ENCODE data around the gene ANAPC15.
"Not testable (repeated sequence)": the region's sequence is repeated elsewhere in the genome, so short reads cannot be mapped to it uniquely, and the experiment has no call there.

The ANAPC15 gene

DNA sequence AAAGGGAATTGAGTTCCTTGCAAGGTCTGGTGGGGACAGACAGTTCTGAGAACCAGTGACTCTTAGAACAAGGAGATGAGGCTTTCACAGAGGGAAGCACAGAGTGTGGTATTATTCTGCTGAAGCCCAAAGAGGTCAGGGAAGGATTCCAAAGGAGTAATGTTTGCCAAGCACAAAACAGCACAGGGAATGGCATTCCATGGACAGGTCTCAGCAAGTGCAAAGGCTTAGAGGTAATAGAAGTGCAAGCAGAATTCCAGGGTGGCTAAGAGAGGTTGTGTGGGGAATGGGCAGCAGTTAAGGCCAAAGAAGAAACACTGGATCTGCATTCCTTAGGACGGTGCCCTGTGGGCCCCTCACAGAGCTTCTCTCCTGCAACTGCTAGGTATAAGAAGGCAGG, 29.6 kb upstream of the ANAPC15 start:
- not testable (repeated sequence) for H3K4me1 ChIP-seq (ENCODE audit: control insufficient read depth, insufficient read depth, low read length); H3K27ac ChIP-seq (ENCODE audit: insufficient read depth, low read depth, low read length, poor library complexity, severe bottlenecking); H3K36me3 ChIP-seq (ENCODE audit: control insufficient read depth, insufficient read depth, low read length); H3K27me3 ChIP-seq (ENCODE audit: control insufficient read depth, insufficient read depth, low read length, poor library complexity, severe bottlenecking); H3K4me3 ChIP-seq (ENCODE audit: insufficient read depth, low read depth, low read length); H3K9me3 ChIP-seq (ENCODE audit: control insufficient read depth, low read length)
- WGBS, 2 experiments, result 70% methylated on average over 1 of the region's 1 CpG

DNA sequence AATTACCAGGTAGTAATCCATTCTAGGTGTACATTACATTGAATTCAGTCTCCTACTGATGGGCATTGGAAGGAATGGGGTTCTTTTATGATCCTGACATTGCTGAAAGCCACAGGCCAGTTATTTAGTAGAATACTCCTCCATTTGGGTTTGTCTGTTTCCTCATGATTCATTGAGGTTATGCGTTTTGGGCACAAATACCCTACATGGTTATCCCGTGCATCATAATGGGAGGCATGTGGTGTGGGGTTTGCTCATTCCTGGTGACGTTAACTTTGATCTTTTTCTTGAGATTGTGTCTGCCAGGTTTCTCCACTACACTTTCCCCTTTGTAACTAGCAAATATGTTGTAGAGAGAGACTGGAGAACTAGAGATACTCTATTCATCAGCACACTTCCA, 28.6 kb upstream of the ANAPC15 start:
- Histone ChIP-seq H3K27ac (ENCODE audit: insufficient read depth, low read depth, low read length, poor library complexity, severe bottlenecking) (no peak overlapping the region), H3K27me3 (ENCODE audit: control insufficient read depth, insufficient read depth, low read length, poor library complexity, severe bottlenecking) (no peaks in the 10 kb centered on the region), H3K4me3 (ENCODE audit: insufficient read depth, low read depth, low read length) (no peak overlapping the region), H3K4me1 (ENCODE audit: control insufficient read depth, insufficient read depth, low read length) (no peaks in the 10 kb centered on the region), H3K36me3 (ENCODE audit: control insufficient read depth, insufficient read depth, low read length) (no peaks in the 10 kb centered on the region), H3K9me3 (ENCODE audit: control insufficient read depth, low read length) (no peaks in the 10 kb centered on the region)
- WGBS, 2 experiments, result 54 to 73% methylated on average over 2 to 3 of the region's 3 CpGs

DNA sequence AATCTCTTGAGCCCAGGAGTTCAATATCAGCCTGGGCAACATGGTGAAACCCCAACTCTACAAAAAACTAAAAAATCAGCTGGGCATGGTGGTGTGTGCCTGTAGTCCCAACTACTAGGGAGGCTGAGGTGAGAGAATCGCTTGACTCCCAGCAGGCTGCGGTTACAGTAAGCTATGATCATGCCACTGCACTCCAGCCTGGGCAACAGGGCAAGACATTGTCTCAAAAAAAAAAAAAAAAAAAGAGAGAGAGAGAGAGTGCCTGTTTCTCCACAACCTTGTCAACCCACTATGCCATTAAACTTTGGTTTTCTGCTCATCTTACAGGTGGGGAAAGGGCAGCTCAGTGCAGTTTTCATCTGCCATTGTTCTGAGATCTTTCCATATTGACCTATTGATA, 28.2 kb upstream of the ANAPC15 start:
- Histone ChIP-seq H3K9me3 (ENCODE audit: control insufficient read depth, low read length) (no peaks in the 10 kb centered on the region), H3K36me3 (ENCODE audit: control insufficient read depth, insufficient read depth, low read length) (no peaks in the 10 kb centered on the region), H3K4me3 (ENCODE audit: insufficient read depth, low read depth, low read length) (no peak overlapping the region), H3K27me3 (ENCODE audit: control insufficient read depth, insufficient read depth, low read length, poor library complexity, severe bottlenecking) (no peaks in the 10 kb centered on the region), H3K27ac (ENCODE audit: insufficient read depth, low read depth, low read length, poor library complexity, severe bottlenecking) (no peak overlapping the region), H3K4me1 (ENCODE audit: control insufficient read depth, insufficient read depth, low read length) (no peaks in the 10 kb centered on the region)
- 93 to 94% methylated on average over 2 of the region's 2 CpGs for WGBS, 2 experiments

DNA sequence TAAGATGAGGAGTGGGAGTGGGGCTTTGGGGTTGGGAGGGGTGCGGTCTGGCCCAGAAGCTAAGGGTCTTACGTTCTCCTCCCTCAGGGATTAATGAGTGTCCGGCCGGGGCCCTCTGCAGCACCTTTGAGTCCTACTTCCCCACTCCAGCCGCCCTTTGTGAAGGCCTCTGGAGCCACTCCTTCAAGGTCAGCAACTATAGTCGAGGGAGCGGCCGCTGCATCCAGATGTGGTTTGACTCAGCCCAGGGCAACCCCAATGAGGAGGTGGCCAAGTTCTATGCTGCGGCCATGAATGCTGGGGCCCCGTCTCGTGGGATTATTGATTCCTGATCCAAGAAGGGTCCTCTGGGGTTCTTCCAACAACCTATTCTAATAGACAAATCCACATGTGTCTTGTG, 27.0 kb upstream of the ANAPC15 start:
- Histone ChIP-seq H3K27me3 (ENCODE audit: control insufficient read depth, insufficient read depth, low read length, poor library complexity, severe bottlenecking) (no peaks in the 10 kb centered on the region), H3K4me1 (ENCODE audit: control insufficient read depth, insufficient read depth, low read length) (no peaks in the 10 kb centered on the region), H3K27ac (ENCODE audit: insufficient read depth, low read depth, low read length, poor library complexity, severe bottlenecking) (no peak overlapping the region), H3K36me3 (ENCODE audit: control insufficient read depth, insufficient read depth, low read length) (no peaks in the 10 kb centered on the region), H3K9me3 (ENCODE audit: control insufficient read depth, low read length) (no peaks in the 10 kb centered on the region), H3K4me3 (ENCODE audit: insufficient read depth, low read depth, low read length) (no peak overlapping the region)
- WGBS, 2 experiments, result 93 to 97% methylated on average over 11 of the region's 11 CpGs

DNA sequence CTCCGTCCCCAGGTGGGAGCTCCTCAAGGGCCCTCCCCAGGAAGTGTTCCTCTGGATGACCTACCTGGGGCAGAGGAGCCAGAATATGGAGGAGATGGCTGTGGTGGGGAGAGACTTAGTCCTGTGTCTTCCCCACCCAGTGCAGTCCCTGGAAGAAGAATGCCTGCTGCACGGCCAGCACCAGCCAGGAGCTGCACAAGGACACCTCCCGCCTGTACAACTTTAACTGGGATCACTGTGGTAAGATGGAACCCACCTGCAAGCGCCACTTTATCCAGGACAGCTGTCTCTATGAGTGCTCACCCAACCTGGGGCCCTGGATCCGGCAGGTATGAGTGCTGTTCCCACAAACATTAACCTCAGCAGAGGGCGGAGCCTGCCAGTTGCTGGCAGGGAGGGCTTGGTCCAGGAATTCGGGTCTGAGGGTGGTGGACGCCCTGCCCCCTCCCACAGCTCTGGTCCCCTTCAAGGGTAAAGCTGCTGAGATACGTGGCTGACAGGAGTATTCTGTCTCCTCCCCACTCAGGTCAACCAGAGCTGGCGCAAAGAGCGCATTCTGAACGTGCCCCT, 26.4 kb upstream of the ANAPC15 start:
- Histone ChIP-seq H3K36me3 (ENCODE audit: control insufficient read depth, insufficient read depth, low read length) (no peaks in the 10 kb centered on the region), H3K4me3 (ENCODE audit: insufficient read depth, low read depth, low read length) (no peak overlapping the region), H3K27ac (ENCODE audit: insufficient read depth, low read depth, low read length, poor library complexity, severe bottlenecking) (no peak overlapping the region), H3K27me3 (ENCODE audit: control insufficient read depth, insufficient read depth, low read length, poor library complexity, severe bottlenecking) (no peaks in the 10 kb centered on the region), H3K9me3 (ENCODE audit: control insufficient read depth, low read length) (no peaks in the 10 kb centered on the region), H3K4me1 (ENCODE audit: control insufficient read depth, insufficient read depth, low read length) (no peaks in the 10 kb centered on the region)
- WGBS, 2 experiments, result 91 to 93% methylated on average over 9 to 12 of the region's 12 CpGs

DNA sequence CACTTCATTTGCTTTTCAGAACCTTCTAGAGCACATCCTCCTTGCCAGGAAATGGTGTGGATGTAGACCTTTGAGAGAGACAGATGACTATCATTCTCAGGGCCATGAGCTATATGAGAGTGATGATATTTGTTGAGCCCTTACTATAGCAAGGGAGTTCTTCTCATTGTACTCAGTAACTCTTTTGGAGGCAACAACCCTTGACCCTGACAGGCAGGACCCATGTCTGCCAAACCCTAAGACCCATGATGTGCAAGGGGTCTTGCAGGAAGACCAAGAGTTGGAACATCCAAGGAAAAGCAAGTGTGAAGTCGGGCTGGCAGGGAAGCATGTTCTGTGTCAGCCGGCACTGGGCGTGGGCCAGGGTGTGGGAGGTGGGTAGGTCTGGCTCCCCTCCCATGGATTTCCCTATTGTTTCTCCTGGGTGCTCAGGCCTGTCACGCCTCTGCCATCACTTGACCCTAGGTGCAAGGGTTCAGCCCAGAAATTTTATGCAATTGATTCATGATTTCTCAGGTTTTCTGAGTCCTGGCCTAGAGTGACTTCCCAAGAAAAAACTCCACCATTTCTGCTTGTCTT, 24.3 kb upstream of the ANAPC15 start:
- H3K27me3 ChIP-seq (ENCODE audit: control insufficient read depth, insufficient read depth, low read length, poor library complexity, severe bottlenecking), result peaks cover 5% of the 10 kb centered on the region
- no peak overlapping the region for H3K27ac ChIP-seq (ENCODE audit: insufficient read depth, low read depth, low read length, poor library complexity, severe bottlenecking)
- H3K4me1 ChIP-seq (ENCODE audit: control insufficient read depth, insufficient read depth, low read length), result no peaks in the 10 kb centered on the region
- WGBS, 2 experiments, result 91 to 92% methylated on average over 4 of the region's 4 CpGs
- H3K36me3 ChIP-seq (ENCODE audit: control insufficient read depth, insufficient read depth, low read length), result no peaks in the 10 kb centered on the region
- no peak overlapping the region for H3K4me3 ChIP-seq (ENCODE audit: insufficient read depth, low read depth, low read length)
- no peaks in the 10 kb centered on the region for H3K9me3 ChIP-seq (ENCODE audit: control insufficient read depth, low read length)

DNA sequence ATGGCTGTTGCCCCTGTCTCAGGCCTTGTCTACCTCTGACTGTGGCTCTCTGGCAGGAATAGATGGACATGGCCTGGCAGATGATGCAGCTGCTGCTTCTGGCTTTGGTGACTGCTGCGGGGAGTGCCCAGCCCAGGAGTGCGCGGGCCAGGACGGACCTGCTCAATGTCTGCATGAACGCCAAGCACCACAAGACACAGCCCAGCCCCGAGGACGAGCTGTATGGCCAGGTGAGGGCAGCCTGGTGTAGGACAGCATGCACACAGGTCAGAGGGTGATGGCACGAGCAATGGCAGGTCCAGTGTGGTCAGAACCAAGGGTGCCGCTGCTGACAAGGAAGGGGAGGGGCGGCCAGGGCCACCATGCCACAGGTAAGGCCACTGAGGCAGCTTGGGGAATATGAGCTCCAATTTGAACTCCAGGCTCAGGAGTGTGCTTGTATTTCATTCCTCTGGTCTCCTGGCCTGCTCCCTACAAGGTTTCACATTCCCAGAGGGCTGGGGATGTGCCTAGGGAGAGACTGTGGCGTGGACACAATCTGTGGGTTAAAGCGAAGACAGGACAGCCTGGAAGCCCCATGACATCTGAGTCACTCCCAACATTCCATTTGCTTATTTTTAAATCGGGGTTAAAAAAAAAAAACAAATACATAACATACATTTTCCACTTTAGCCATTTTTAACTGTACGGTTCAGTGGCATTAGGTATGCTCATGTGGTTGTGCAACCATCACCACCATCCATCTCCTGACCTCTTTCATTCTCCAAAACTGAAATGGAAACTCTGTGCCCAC, 23.6 kb upstream of the ANAPC15 start:
- 90 to 91% methylated on average over 14 of the region's 14 CpGs for WGBS, 2 experiments
- Histone ChIP-seq H3K4me1 (ENCODE audit: control insufficient read depth, insufficient read depth, low read length) (no peaks in the 10 kb centered on the region), H3K4me3 (ENCODE audit: insufficient read depth, low read depth, low read length) (no peak overlapping the region), H3K27ac (ENCODE audit: insufficient read depth, low read depth, low read length, poor library complexity, severe bottlenecking) (no peak overlapping the region), H3K36me3 (ENCODE audit: control insufficient read depth, insufficient read depth, low read length) (no peaks in the 10 kb centered on the region), H3K27me3 (ENCODE audit: control insufficient read depth, insufficient read depth, low read length, poor library complexity, severe bottlenecking) (peaks cover 5% of the 10 kb centered on the region), H3K9me3 (ENCODE audit: control insufficient read depth, low read length) (no peaks in the 10 kb centered on the region)

DNA sequence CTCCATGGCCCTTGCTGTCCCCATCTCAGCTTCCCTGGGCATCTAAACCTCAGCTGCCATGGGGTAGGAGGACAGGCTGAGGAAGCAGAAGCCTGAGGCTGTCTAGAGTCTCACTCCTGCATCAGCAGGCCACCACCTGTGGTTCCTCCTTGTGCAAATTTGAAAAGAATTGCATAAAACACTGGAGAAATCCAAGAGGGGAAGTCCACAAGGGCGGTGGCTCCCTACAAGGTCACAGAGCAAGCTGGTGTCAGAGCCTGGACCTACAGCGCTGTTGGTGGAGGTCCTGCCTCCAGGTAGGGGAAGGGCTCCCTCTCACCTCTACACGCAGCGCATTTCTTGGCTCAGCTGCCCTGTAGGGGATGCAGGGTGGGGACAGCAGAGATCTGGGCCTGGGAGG, 23.0 kb upstream of the ANAPC15 start, which contains the start of gene FOLR3:
Gene FOLR3 (plus strand): TSS at position 253 of the 400 bp plus-strand sequence. CDS start 228 bp downstream, outside the sequence.
- H3K27me3 ChIP-seq (ENCODE audit: control insufficient read depth, insufficient read depth, low read length, poor library complexity, severe bottlenecking); H3K4me3 ChIP-seq (ENCODE audit: insufficient read depth, low read depth, low read length); H3K4me1 ChIP-seq (ENCODE audit: control insufficient read depth, insufficient read depth, low read length); H3K9me3 ChIP-seq (ENCODE audit: control insufficient read depth, low read length); H3K36me3 ChIP-seq (ENCODE audit: control insufficient read depth, insufficient read depth, low read length); H3K27ac ChIP-seq (ENCODE audit: insufficient read depth, low read depth, low read length, poor library complexity, severe bottlenecking): not testable (repeated sequence)
- 89 to 92% methylated on average over 4 of the region's 4 CpGs for WGBS, 2 experiments

DNA sequence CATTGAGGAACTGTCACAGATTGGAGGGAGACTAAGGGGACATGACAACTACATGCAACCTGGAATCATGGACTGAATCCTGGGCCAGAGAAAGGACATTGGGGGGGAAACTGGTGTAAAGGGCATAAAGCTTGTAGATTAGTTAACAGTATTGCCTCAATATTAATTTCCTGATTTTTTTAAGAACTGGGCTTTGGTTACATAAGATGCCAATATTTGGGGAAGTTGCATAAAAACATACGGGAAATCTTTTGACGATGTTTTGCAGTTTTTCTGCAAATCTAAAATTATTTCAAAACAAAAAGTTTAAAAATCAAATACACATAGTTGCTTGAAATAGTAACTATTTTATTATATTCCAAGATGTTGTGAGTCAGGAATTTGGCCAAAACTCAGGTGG, 20.2 kb upstream of the ANAPC15 start:
- WGBS, 2 experiments, result no CpG with 5 or more reads among the region's 2 CpGs
- Histone ChIP-seq H3K9me3 (ENCODE audit: control insufficient read depth, low read length) (no peaks in the 10 kb centered on the region), H3K4me1 (ENCODE audit: control insufficient read depth, insufficient read depth, low read length) (no peaks in the 10 kb centered on the region), H3K27ac (ENCODE audit: insufficient read depth, low read depth, low read length, poor library complexity, severe bottlenecking) (no peak overlapping the region), H3K36me3 (ENCODE audit: control insufficient read depth, insufficient read depth, low read length) (no peaks in the 10 kb centered on the region), H3K27me3 (ENCODE audit: control insufficient read depth, insufficient read depth, low read length, poor library complexity, severe bottlenecking) (peaks cover 5% of the 10 kb centered on the region), H3K4me3 (ENCODE audit: insufficient read depth, low read depth, low read length) (no peak overlapping the region)

DNA sequence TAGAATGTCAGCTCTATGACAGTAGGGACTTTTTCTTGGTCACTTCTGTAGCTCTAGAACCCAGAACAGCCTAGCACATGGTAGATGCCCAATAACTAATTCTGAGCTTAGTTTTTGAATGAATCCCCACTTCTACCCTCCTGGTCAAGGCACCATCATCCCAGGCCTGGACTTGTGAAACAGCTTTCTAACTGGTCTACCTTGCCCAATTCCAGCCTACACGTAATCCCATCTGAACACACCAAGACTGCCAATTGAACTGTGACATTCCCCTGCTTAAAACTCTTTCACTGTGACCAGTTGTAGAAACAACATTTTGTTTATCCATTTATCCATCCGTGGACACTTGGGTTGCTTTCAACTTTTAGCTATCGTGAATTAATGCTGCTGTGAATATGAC, 16.9 kb upstream of the ANAPC15 start:
- Histone ChIP-seq H3K4me1 (ENCODE audit: control insufficient read depth, insufficient read depth, low read length) (no peaks in the 10 kb centered on the region), H3K27me3 (ENCODE audit: control insufficient read depth, insufficient read depth, low read length, poor library complexity, severe bottlenecking) (peaks cover 5% of the 10 kb centered on the region), H3K9me3 (ENCODE audit: control insufficient read depth, low read length) (no peaks in the 10 kb centered on the region), H3K4me3 (ENCODE audit: insufficient read depth, low read depth, low read length) (no peak overlapping the region), H3K36me3 (ENCODE audit: control insufficient read depth, insufficient read depth, low read length) (no peaks in the 10 kb centered on the region), H3K27ac (ENCODE audit: insufficient read depth, low read depth, low read length, poor library complexity, severe bottlenecking) (no peak overlapping the region)
- WGBS, 2 experiments, result 88 to 89% methylated on average over 3 of the region's 3 CpGs
